NOMO-1 (cell line): ENCODE measurements around the gene SMG1.
A peak's percentile ranks its signal among the peaks of the same experiment; 100 is the strongest.
"Not testable (repeated sequence)": the region's sequence is repeated elsewhere in the genome, so short reads cannot be mapped to it uniquely, and the experiment has no call there.

Experiments
- DNase-seq, 2 experiments: peaks; one replicate each; lab custom pipeline; 2025; ENCODE audit not compliant: unreplicated experiment in 2 of 2; lab: John Stamatoyannopoulos, UW

SMG1 gene

GRCh38 chr16:18772171-18772570, 154.0 kb downstream of the SMG1 start:
- not testable (repeated sequence) for DNase-seq

GRCh38 chr16:18770336-18770962, 155.8 kb downstream of the SMG1 start:
- not testable (repeated sequence) for DNase-seq

GRCh38 chr16:18767217-18767616, 159.0 kb downstream of the SMG1 start:
- not testable (repeated sequence) for DNase-seq

- DNase-seq, result not testable (repeated sequence)
These were observed 163.5 kb downstream of the SMG1 start for GRCh38 chr16:18762713-18763112.

GRCh38 chr16:18759598-18760520, 166.3 kb downstream of the SMG1 start:
- peak; percentile 18 to 37 for DNase-seq

GRCh38 chr16:18757960-18758660, 168.1 kb downstream of the SMG1 start:
- DNase-seq, result not testable (repeated sequence)

- not testable (repeated sequence) for DNase-seq
These were observed 169.6 kb downstream of the SMG1 start for GRCh38 chr16:18756639-18757038.
